GM10266 (cell line): ENCODE data around the gene TFF2.

ENCODE experiments used
- DNase-seq: peaks from one replicate; pipeline ENCODE4 v3.0.0; 2012; ENCODE audit errors: extremely low spot score
- TF ChIP-seq, protein P1 (sequence below): IDR thresholded peaks from 2 replicates; pipeline ENCODE4 v1.5.1; 2012; ENCODE audit warnings: mild to moderate bottlenecking, low read depth; ENCODE audit not compliant: control insufficient read depth, insufficient read depth; ENCODE audit errors: missing control alignments

Gene TFF2

DNA sequence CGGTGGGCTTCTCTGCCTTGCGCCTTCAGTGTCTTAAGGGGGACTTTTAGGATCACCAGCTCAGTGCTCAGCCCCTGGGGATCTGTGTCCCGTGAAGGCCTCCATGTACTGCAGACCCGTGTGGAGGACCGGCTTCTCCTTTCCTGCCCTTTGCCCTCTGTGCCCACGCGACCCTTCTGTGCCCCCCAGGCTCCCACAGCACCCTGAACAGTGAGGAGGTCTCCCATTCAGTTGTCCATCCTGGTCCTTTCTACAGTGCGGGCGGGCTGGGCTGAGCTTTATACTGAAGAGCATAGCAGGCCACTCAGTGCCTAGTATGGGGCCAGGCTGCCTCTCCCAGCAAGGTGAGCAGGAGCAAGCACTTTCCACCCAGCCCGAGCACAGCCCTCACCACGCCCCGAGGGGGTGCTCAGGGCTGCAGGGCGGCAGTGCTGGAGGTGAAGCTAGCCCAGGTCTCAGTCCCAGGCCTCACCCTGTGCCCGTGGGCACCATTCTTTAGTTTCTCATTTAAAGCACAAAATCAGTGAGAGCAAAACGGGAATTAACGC lies 23.2 kb upstream of the TFF2 start:
- DNase-seq = no peak
- TF ChIP-seq, protein P1, sequence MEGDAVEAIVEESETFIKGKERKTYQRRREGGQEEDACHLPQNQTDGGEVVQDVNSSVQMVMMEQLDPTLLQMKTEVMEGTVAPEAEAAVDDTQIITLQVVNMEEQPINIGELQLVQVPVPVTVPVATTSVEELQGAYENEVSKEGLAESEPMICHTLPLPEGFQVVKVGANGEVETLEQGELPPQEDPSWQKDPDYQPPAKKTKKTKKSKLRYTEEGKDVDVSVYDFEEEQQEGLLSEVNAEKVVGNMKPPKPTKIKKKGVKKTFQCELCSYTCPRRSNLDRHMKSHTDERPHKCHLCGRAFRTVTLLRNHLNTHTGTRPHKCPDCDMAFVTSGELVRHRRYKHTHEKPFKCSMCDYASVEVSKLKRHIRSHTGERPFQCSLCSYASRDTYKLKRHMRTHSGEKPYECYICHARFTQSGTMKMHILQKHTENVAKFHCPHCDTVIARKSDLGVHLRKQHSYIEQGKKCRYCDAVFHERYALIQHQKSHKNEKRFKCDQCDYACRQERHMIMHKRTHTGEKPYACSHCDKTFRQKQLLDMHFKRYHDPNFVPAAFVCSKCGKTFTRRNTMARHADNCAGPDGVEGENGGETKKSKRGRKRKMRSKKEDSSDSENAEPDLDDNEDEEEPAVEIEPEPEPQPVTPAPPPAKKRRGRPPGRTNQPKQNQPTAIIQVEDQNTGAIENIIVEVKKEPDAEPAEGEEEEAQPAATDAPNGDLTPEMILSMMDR = no peak

DNA sequence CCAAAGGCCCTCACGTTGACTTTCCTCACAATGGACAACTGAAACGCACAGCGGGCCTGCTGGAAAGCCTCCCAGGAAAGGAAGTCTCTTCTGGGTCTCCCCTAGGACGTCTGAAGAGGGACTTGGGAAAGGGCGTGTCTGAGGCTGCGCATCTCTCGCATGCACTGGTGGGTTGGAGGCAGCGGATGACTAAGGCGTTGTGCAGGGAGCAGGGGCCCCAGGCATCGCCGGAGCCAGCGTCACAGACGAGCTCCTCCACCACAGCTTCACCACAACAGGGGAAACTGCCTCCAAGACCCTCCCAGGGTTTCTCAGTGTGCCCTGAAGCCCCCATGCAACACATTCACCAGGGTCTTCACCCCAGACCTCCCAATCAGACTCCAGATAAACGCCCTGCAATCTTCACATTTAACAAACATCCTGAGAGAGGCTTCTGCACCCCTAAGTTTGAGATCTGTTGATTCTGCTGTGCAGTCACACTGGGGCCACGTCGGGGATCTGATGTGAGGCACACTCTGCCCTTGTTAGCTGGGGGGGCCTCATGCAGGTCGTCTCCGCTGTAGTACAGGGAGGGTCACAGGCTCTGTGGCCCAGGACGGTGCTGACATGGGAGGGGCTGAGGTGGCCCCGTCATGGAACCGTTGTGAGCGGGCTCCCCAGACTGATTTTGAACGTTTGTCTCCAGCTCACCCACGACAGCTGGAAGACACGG lies 22.6 kb upstream of the TFF2 start:
- no peak for DNase-seq
- TF ChIP-seq, protein P1 = no peak

DNA sequence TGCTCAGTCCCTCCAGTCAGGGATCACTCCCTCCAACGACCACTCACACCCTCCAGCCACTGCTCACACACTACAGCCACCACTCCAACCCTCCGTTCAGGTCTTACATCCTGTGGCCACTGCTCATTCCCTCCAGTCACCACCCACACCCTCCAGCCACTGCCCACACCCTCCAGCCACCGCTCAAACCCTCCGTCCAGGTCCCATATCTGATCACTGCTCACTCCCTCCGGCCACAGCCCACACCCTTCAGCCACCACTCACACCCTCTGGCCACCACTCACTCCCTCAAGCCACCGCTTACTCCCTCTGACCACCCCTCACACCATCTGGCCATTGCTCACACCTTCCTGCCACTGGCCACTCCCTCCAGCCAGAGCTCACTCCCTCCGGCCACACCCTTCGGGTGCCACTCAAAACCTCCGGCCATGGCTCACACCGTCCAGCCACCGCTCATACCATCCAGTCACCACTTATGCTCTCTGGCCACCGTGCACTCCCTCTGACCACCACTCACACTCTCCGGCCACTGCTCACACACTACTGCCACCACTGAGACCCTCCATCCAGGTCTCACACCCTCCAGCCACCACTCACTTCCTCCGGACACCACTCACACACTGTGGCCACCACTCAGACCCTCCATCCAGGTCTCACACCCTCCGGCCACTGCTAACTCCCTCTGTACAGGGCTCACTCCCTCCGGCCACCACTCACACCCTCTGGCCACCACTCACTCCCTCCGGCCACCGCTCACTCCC lies 20.3 kb upstream of the TFF2 start:
- TF ChIP-seq, protein P1 = no peak
- no peak for DNase-seq

DNA sequence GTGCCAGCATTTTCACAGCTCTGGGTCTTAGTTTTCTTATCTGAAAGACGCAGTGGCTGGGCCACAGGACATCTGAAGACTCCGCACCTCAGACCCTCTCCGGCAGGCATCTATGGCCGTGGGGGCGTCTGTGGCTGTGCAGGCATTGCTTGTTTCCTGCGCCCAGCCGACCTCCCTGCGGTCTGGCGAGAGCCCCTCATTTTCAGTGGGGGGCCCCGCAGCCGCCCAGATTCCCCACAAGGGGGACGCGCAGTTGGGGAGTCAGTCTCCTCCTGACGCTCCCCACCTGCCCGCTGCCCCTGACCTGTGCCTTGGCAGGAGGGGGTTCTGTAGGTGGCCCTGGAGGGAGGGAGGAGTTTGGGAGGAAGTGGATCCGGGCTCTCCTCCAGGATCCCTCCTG lies 19.0 kb upstream of the TFF2 start:
- TF ChIP-seq, protein P1 = no peak
- DNase-seq = no peak

DNA sequence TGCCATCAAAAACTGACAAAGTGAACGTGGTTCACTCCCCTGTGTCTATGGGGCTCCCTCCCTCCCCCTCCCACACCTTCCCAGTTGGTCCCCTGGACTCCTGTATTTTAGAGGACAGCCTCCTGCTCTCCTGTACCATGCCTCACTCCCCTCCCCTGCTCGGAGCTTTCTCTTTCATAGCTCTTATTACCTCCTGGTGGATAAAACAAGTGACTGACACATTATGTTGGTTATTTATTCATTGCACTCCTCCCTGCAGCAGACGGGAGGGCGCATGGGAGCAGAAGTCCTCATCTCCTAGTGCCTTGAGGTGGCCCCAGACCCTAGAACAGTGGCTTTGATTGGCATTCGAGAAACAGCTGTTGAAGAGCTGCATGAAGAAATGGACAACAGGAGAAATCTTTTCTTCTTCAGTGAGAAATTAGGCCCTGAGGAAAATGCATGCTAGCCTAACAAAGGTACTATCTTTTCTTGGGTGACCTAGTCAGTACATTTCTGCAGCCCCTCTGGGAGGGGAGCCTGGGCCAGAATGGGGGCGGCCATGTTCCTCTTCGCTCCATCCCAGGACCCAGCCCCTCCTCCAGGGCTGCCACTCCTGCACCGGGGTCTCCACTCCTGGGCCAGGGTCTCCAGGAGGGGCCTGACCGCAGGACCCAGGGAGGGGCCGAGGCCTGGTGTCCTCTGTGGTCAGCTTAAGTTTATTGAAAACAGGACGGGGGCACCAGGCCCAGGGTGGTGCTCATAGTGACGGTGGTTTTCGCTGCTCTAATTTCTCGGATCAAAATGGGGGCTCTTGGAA lies 16.8 kb upstream of the TFF2 start:
- no peak for DNase-seq

DNA sequence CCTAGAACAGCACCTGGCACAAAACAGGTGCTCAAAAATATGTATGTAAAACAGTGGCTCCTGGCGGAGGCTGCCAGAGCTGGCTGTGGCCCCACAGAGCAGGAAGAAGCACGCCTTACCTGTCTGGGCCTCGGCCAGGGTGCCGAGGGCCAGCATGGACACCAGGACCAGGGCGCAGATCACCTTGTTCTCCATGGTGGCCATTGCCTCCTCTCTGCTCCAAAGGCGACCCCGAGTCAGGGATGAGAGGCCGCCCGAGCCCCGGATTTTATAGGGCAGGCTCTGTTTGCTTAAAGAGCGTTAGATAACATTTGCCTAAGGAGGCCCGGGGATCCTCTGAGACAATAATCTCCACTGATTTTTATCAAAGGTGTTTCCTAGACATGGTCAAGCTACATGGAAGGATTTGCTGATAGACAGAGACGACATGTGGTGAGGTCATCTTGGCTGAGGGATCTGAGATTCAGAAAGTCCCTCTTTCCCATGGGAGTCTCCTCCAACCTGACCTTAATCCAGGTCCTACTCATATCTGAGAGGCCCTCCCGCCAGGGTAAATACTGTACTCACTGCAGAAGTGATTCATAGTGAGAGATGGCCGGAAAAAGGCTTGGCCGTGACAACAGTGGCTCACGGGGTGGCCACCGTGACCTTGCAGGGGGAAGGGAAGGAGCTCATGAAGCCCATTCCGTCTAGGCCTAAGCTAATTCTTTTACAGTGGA lies 15.7 kb upstream of the TFF2 start, which contains the start of gene TFF1:
Gene TFF1 (minus strand): TSS at position 244 of the 719 bp plus-strand sequence. CDS start 40 bp downstream, at position 204.
- TF ChIP-seq, protein P1 = no peak
- DNase-seq = no peak

More for the DNA sequence above, 16.8 kb upstream of the TFF2 start:
- TF ChIP-seq, protein P1 = no peak
